Brain microvascular endothelial cell (primary cell): ENCODE results near the gene IL1R2.

Source experiments
- DNase-seq: peaks from one replicate; pipeline ENCODE4 v3.0.0-alpha.2; 2020
- H3K27ac ChIP-seq: fragments of 250-450 bp; sonication (Bioruptor Pico); 2 replicates; pipeline ENCODE4 v1.5.1; 2020; ENCODE audit warnings: mild to moderate bottlenecking, moderate library complexity
- H3K27me3 ChIP-seq: fragments of 250-450 bp; sonication (Bioruptor Pico); replicated peaks from 2 replicates; pipeline ENCODE4 v1.5.1; 2020; ENCODE audit warnings: mild to moderate bottlenecking
- H3K36me3 ChIP-seq: fragments of 250-450 bp; sonication (Bioruptor Pico); replicated peaks from 2 replicates; pipeline ENCODE4 v1.5.1; 2020; ENCODE audit warnings: mild to moderate bottlenecking
- H3K4me3 ChIP-seq: 2 replicates; pipeline ENCODE4 v1.5.1; 2011; ENCODE audit warnings: low read depth, mild to moderate bottlenecking, control low read depth, low read length, moderate library complexity
- in situ Hi-C: cut with HindIII; loops from 2 replicates; pipeline ENCODE4 v1.10.0; 2017; ENCODE audit warnings: low sequenced_read_pairs, low pct_ligation_motif_present
- TF ChIP-seq, protein P1 (sequence below): IDR thresholded peaks from 2 replicates; pipeline ENCODE4 v1.5.1; 2011; ENCODE audit warnings: low read depth, mild to moderate bottlenecking, moderate library complexity, low read length, control low read depth, inconsistent platforms; ENCODE audit errors: missing control alignments

The IL1R2 gene

DNA sequence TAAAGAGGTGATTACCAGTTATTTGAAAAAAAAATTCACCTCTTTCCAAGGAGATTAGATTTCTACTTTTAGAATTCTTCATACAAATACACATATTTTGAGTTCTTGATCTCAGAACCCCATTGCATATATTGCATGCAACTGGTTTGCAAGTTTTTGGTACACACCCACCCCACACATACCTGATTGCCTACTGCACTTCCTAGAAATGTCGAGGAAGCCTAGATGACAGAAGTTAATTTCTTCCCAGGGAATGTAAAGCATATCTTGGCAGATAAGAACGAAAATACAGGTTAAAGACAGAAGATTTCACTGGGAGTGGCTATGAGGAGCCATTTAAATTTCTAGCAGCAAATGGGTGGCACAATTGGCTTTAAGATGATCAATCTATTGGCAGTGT lies 83.7 kb downstream of the IL1R2 start:
- no peaks in the 10 kb centered on the region for H3K36me3 ChIP-seq
- no peak overlapping the region for H3K27ac ChIP-seq
- TF ChIP-seq, protein P1, sequence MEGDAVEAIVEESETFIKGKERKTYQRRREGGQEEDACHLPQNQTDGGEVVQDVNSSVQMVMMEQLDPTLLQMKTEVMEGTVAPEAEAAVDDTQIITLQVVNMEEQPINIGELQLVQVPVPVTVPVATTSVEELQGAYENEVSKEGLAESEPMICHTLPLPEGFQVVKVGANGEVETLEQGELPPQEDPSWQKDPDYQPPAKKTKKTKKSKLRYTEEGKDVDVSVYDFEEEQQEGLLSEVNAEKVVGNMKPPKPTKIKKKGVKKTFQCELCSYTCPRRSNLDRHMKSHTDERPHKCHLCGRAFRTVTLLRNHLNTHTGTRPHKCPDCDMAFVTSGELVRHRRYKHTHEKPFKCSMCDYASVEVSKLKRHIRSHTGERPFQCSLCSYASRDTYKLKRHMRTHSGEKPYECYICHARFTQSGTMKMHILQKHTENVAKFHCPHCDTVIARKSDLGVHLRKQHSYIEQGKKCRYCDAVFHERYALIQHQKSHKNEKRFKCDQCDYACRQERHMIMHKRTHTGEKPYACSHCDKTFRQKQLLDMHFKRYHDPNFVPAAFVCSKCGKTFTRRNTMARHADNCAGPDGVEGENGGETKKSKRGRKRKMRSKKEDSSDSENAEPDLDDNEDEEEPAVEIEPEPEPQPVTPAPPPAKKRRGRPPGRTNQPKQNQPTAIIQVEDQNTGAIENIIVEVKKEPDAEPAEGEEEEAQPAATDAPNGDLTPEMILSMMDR, result no peak
- no peaks in the 10 kb centered on the region for H3K27me3 ChIP-seq
- H3K4me3 ChIP-seq, result no peak overlapping the region
- DNase-seq, result no peak
- in situ Hi-C loops, result no loop called here

DNA sequence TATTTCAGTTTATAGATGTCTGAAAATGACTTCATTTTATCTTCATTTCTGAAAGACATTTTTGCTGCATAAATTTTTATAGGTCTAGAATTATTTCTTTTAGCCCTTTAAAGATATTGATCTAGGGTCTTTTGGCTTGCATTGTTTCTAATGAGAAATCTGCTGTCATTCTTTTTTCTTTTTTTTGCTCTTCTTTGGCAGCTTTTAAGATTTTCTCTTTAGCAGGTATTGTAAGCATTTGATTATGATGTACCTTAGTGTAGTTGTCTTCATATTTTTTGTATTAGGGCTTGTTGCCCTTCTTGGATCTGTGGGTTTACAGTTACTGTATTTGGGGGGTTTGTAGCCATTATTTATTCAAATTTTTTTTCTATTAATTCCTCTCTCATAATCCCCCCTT lies 84.8 kb downstream of the IL1R2 start:
- H3K27ac ChIP-seq, result no peak overlapping the region
- TF ChIP-seq, protein P1, result no peak
- in situ Hi-C loops, result no loop called here
- H3K4me3 ChIP-seq, result no peak overlapping the region
- no peaks in the 10 kb centered on the region for H3K27me3 ChIP-seq
- no peak for DNase-seq
- no peaks in the 10 kb centered on the region for H3K36me3 ChIP-seq
